Transverse colon (tissue), 4 donors: ENCODE results near the gene PLEKHG1.

Source experiments
- EP300 ChIP-seq: sonication (generic); formaldehyde crosslinking; IDR thresholded peaks from one replicate; pipeline ENCODE4 v1.6.1; 2017; ENCODE audit warnings: antibody characterized with exemption, low read depth
- POLR2A ChIP-seq: fragments of 450-650 bp; IDR thresholded peaks from one replicate; pipeline ENCODE4 v1.6.1; 2016; ENCODE audit warnings: antibody characterized with exemption, mild to moderate bottlenecking, moderate library complexity
- POLR2AphosphoS5 ChIP-seq, 3 donors: sonication (generic); formaldehyde crosslinking; IDR thresholded peaks; one replicate each; pipeline ENCODE4 v1.6.1; 2016; ENCODE audit warnings: antibody characterized with exemption in 3 of 3
- TF ChIP-seq, protein P1 (sequence below), 5 experiments: fragments of 200-600 bp in 3 of 5; fragments of 450-650 bp in 2 of 5; sonication (generic) in 3 of 5; IDR thresholded peaks; 1 replicate in 2 of 5; 2 replicates in 3 of 5; pipeline ENCODE4 v1.5.1; 2016 to 2017; ENCODE audit warnings: antibody characterized with exemption in 5 of 5, inconsistent platforms in 3 of 5, mild to moderate bottlenecking in 2 of 5, moderate library complexity in 1 of 5

DNA sequence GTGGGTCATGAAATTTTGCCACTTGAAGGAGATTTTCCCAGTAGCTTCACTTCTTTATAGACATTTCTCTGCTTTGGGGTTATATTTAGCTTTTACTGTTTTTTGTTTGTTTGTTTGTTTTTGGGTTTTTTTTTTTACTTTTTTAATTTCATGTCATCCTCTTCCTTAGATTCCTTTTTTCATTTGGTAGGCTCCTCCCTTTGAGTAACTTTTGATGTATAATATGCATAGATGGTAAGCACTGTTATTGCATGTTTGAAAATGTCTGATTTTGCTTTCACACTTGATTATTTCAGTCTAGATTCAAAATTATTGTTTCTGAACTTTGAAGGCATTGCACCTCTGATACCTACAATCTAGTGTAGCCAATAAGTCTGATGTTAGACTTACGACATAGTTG, 37.6 kb downstream of the PLEKHG1 start:
- TF ChIP-seq, protein P1, sequence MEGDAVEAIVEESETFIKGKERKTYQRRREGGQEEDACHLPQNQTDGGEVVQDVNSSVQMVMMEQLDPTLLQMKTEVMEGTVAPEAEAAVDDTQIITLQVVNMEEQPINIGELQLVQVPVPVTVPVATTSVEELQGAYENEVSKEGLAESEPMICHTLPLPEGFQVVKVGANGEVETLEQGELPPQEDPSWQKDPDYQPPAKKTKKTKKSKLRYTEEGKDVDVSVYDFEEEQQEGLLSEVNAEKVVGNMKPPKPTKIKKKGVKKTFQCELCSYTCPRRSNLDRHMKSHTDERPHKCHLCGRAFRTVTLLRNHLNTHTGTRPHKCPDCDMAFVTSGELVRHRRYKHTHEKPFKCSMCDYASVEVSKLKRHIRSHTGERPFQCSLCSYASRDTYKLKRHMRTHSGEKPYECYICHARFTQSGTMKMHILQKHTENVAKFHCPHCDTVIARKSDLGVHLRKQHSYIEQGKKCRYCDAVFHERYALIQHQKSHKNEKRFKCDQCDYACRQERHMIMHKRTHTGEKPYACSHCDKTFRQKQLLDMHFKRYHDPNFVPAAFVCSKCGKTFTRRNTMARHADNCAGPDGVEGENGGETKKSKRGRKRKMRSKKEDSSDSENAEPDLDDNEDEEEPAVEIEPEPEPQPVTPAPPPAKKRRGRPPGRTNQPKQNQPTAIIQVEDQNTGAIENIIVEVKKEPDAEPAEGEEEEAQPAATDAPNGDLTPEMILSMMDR (IDR thresholded peaks at IDR 0.05), result no peak
- TF ChIP-seq POLR2A (no peak), POLR2AphosphoS5 (IDR thresholded peaks at IDR 0.05) (no peak), EP300 (no peak)
